Measurements from ENCODE around the gene GPR156. TPM values are rescaled to one million over a fixed set of nuclear protein-coding genes. Genes with fewer than 3 reads are reported as not detected.
"Not testable (repeated sequence)": the region's sequence is repeated elsewhere in the genome, so short reads cannot be mapped to it uniquely, and the experiment has no call there.

Gene GPR156
- total RNA-seq, result under 1 TPM; 0.20 to 0.72 (median 0.41) TPM

DNA sequence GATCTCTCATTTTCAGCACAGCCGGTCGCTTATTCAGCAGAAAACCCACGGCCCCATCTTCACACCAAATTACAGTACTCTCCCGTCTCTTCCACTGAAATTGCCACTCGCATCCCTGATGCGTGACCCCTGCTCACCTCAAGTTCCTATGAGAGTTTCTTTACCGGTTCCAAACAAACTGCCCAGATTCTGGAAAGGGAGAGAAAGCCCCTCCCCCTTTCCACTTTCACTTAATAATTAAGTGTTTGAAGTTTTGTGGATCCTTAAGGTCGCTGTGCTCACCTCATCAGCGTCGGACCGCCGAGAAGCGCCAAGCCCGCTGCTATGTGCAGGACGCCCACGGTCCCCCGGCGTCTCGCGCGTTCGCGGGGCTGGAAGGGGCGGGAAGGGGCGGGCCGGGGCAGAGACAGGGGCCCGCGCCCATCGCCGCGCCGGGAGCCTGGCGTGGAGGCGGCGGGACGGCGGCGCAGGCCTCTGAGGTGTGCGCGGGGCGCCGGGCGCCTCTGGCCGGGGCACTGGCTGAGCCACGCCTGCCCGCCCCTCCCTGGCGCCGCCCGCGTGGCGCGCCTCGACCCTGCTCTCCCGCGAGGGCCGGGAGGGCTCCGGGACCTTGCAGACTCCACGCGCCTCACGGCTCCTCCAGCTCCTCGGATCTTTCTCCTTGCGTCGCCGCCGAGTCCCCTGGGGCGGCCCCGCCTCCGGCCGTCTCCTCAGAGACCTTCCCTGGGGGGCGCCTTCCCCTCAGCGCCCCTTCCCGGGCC lies at the start of gene GPR156:
Gene GPR156, minus strand, starts transcription at position 476 of the 761 bp plus-strand sequence. CDS start 41,124 bp downstream, outside the sequence.
- intact Hi-C loops (cut with DNase I; ENCODE audit: low total_unique reads), result no loop called here
- WGBS, 2 donors, result 4 to 13% methylated on average over 11 to 43 of the region's 72 CpGs
- H3K4me3 ChIP-seq (ENCODE audit: low read depth, poor library complexity, severe bottlenecking), result peak within 1 kb of the TSS; percentile 31
- no peak for DNase-seq (ENCODE audit: low spot score in 2 of 2)
- TF ChIP-seq CTCF (IDR thresholded peaks at IDR 0.05), result no peak
- TF ChIP-seq POLR2A (IDR thresholded peaks at IDR 0.05), result no peak

- WGBS, 2 donors, result 96 to 100% methylated on average over 8 of the region's 8 CpGs
- TF ChIP-seq POLR2A (IDR thresholded peaks at IDR 0.05) (no peak), CTCF (IDR thresholded peaks at IDR 0.05) (no peak)
- no peak overlapping the region for H3K4me3 ChIP-seq (ENCODE audit: low read depth, poor library complexity, severe bottlenecking)
- DNase-seq (ENCODE audit: low spot score in 2 of 2), result no peak
- intact Hi-C loops (cut with DNase I; ENCODE audit: low total_unique reads), result no loop called here
These were observed 47.6 kb upstream of the GPR156 start for GRCh38 chr3:120332646-120333045.

DNA sequence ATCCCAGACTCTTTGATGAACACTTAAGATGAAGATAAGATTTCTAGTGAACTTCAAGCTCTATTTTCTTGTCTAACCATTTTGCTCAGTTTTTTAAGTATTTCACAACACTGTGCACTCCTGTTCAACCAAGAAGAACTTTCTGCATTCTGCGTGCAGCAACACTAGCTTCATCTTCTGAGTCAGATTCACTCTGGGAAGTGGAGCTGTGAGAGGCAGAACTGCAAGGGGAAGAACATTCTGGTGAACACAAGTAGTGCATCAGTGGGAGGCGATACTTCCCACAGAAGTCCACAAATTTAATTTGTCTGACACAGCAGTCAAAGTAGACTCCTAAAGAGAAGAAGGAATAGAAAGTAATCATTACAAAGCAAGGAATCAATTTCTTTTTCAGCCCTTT lies 46.1 kb upstream of the GPR156 start:
- 93 to 97% methylated on average over 2 of the region's 2 CpGs for WGBS, 2 donors
- TF ChIP-seq CTCF (IDR thresholded peaks at IDR 0.05) (no peak), POLR2A (IDR thresholded peaks at IDR 0.05) (no peak)
- intact Hi-C loops (cut with DNase I; ENCODE audit: low total_unique reads), result no loop called here
- no peak overlapping the region for H3K4me3 ChIP-seq (ENCODE audit: low read depth, poor library complexity, severe bottlenecking)
- no peak for DNase-seq (ENCODE audit: low spot score in 2 of 2)

GRCh38 chr3:120326784-120327183 lies 41.8 kb upstream of the GPR156 start:
- H3K4me3 ChIP-seq (ENCODE audit: low read depth, poor library complexity, severe bottlenecking), result no peak overlapping the region
- no peak for TF ChIP-seq CTCF (IDR thresholded peaks at IDR 0.05)
- no peak for TF ChIP-seq POLR2A (IDR thresholded peaks at IDR 0.05)
- intact Hi-C loops (cut with DNase I; ENCODE audit: low total_unique reads), result no loop called here
- 95 to 96% methylated on average over 2 of the region's 2 CpGs for WGBS, 2 donors
- DNase-seq (ENCODE audit: low spot score in 2 of 2), result no peak

DNA sequence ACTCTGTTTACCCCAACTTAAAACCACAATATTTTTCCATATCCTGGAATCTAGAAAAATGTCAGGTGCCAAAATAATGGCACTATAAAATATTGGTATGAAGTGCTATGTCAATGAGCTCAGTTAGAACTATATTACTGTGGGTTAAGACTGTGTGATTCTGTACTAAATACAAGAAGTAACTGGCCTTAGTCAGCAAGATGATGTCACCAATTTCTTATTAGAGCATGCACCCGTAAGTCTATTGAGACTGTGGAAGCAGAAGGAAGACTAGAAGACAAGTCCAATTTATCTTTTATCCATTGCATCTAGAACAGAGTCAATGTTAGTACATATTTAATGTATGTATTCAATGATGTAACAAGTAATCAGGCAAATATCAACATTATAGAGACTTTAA lies 39.2 kb upstream of the GPR156 start:
- no peak for DNase-seq (ENCODE audit: low spot score in 2 of 2)
- WGBS, 2 donors, result 39 to 48% methylated on average over 1 of the region's 1 CpG
- H3K4me3 ChIP-seq (ENCODE audit: low read depth, poor library complexity, severe bottlenecking), result no peak overlapping the region
- intact Hi-C loops (cut with DNase I; ENCODE audit: low total_unique reads), result no loop called here
- no peak for TF ChIP-seq CTCF (IDR thresholded peaks at IDR 0.05)
- TF ChIP-seq POLR2A (IDR thresholded peaks at IDR 0.05), result no peak

GRCh38 chr3:120323761-120324160 lies 38.7 kb upstream of the GPR156 start:
- intact Hi-C loops (cut with DNase I; ENCODE audit: low total_unique reads); DNase-seq (ENCODE audit: low spot score in 2 of 2); H3K4me3 ChIP-seq (ENCODE audit: low read depth, poor library complexity, severe bottlenecking): not testable (repeated sequence)
- WGBS, 2 donors, result 83 to 88% methylated on average over 4 of the region's 4 CpGs

Data from lower leg skin (tissue), 4 donors.